GM23338 (cell line): ENCODE measurements around the gene POMP. TPM values are rescaled to one million over a fixed set of nuclear protein-coding genes. Genes with fewer than 3 reads are reported as not detected.

ENCODE experiments used
- ATAC-seq: fragments of 200-7000 bp; cut with Tn5 transposase; 3 replicates; pipeline ENCODE4 v1.9.1; 2020
- DNase-seq: peaks from one replicate; pipeline ENCODE4 v3.0.0-alpha.2; 2015; ENCODE audit warnings: low spot score
- H2AFZ ChIP-seq: fragments of 200-600 bp; sonication (generic); 2 replicates; pipeline ENCODE4 v1.8.0; 2016; ENCODE audit warnings: antibody characterized with exemption, mild to moderate bottlenecking, moderate library complexity
- H3F3A ChIP-seq: fragments of 200-600 bp; sonication (generic); replicated peaks from 2 replicates; pipeline ENCODE4 v1.8.0; 2017; ENCODE audit warnings: antibody characterized with exemption, mixed run types, low read depth
- H3K27ac ChIP-seq: fragments of 200-600 bp; sonication (generic); 2 replicates; pipeline ENCODE4 v1.6.1; 2016; ENCODE audit warnings: low read depth
- H3K27me3 ChIP-seq: fragments of 200-600 bp; sonication (generic); 2 replicates; pipeline ENCODE4 v1.8.0; 2016; ENCODE audit warnings: mild to moderate bottlenecking, mixed run types, moderate library complexity; ENCODE audit not compliant: insufficient read depth
- H3K36me3 ChIP-seq: fragments of 200-600 bp; sonication (generic); 2 replicates; pipeline ENCODE4 v1.8.0; 2016; ENCODE audit warnings: mild to moderate bottlenecking; ENCODE audit not compliant: insufficient read depth
- H3K4me1 ChIP-seq: fragments of 200-600 bp; sonication (generic); 2 replicates; pipeline ENCODE4 v1.8.0; 2016; ENCODE audit warnings: mild to moderate bottlenecking, moderate library complexity; ENCODE audit not compliant: insufficient read depth
- H3K4me2 ChIP-seq: fragments of 200-600 bp; sonication (generic); 2 replicates; pipeline ENCODE4 v1.7.1; 2017; ENCODE audit warnings: mixed run types
- H3K4me3 ChIP-seq: fragments of 200-600 bp; sonication (generic); 2 replicates; pipeline ENCODE4 v1.6.1; 2016; ENCODE audit warnings: mixed run types
- H3K79me2 ChIP-seq: fragments of 200-600 bp; sonication (generic); replicated peaks from 2 replicates; pipeline ENCODE4 v1.8.0; 2017; ENCODE audit warnings: mild to moderate bottlenecking; ENCODE audit not compliant: insufficient read depth
- H3K9me2 ChIP-seq: fragments of 200-600 bp; sonication (generic); 2 replicates; pipeline ENCODE4 v1.8.0; 2017; ENCODE audit not compliant: insufficient read depth
- H4K20me1 ChIP-seq: fragments of 200-600 bp; sonication (generic); replicated peaks from 2 replicates; pipeline ENCODE4 v1.8.0; 2017; ENCODE audit warnings: mild to moderate bottlenecking; ENCODE audit not compliant: insufficient read depth
- H3K27ac Mint-ChIP-seq: 2 replicates; pipeline ENCODE4 v1.8.0; 2020; ENCODE audit warnings: inconsistent platforms, mild to moderate bottlenecking, moderate library complexity, mixed read lengths
- H3K27me3 Mint-ChIP-seq: 3 replicates; pipeline ENCODE4 v1.8.0; 2022; ENCODE audit warnings: low read depth, mild to moderate bottlenecking, moderate library complexity, mixed read lengths, inconsistent platforms; ENCODE audit not compliant: insufficient read depth, poor library complexity
- H3K36me3 Mint-ChIP-seq: 3 replicates; pipeline ENCODE4 v1.8.0; 2021; ENCODE audit warnings: low read depth, mild to moderate bottlenecking, inconsistent platforms, moderate library complexity, mixed read lengths
- H3K4me1 Mint-ChIP-seq: 3 replicates; pipeline ENCODE4 v1.8.0; 2020; ENCODE audit warnings: mild to moderate bottlenecking, inconsistent platforms, mixed read lengths
- H3K4me3 Mint-ChIP-seq: 3 replicates; pipeline ENCODE4 v1.8.0; 2021; ENCODE audit warnings: moderate library complexity, mild to moderate bottlenecking, inconsistent platforms, mixed read lengths
- H3K9me3 Mint-ChIP-seq: 3 replicates; pipeline ENCODE4 v1.8.0; 2020; ENCODE audit warnings: moderate library complexity, mild to moderate bottlenecking, inconsistent platforms, mixed read lengths
- CTCF ChIP-seq, 2 experiments: fragments of 200-600 bp in 1 of 2; sonication (generic) in 1 of 2; conservative IDR thresholded peaks; 2 replicates each; pipeline versions ENCODE4 v1.5.1 to v1.6.1; 2016 to 2017; ENCODE audit warnings: antibody characterized with exemption in 2 of 2, low read depth in 2 of 2, mild to moderate bottlenecking in 2 of 2, moderate library complexity in 1 of 2
- ETS1 ChIP-seq: IDR thresholded peaks from 2 replicates; pipeline ENCODE4 v1.6.1; 2016; ENCODE audit warnings: antibody characterized with exemption
- EZH2 ChIP-seq: fragments of 200-600 bp; sonication (generic); IDR thresholded peaks from one replicate; pipeline ENCODE4 v1.8.0; 2017; ENCODE audit warnings: antibody characterized with exemption, mild to moderate bottlenecking, low read depth; ENCODE audit not compliant: unreplicated experiment
- EZH2phosphoT487 ChIP-seq: fragments of 200-600 bp; sonication (generic); IDR thresholded peaks from one replicate; pipeline ENCODE4 v1.8.1; 2018; ENCODE audit warnings: antibody characterized with exemption; ENCODE audit not compliant: unreplicated experiment
- JUNB ChIP-seq: IDR thresholded peaks from one replicate; pipeline ENCODE4 v1.6.1; 2016; ENCODE audit warnings: antibody characterized with exemption; ENCODE audit not compliant: unreplicated experiment
- NANOG ChIP-seq: IDR thresholded peaks from 2 replicates; pipeline ENCODE4 v1.6.1; 2016; ENCODE audit warnings: antibody characterized with exemption, borderline replicate concordance
- ZNF462 ChIP-seq: fragments of 250-450 bp; sonication (Bioruptor Pico); IDR thresholded peaks from 2 replicates; pipeline ENCODE4 v1.5.0; 2020; ENCODE audit warnings: mild to moderate bottlenecking, moderate library complexity
- polyA plus RNA-seq: library from polyadenylated mRNA; unstranded; fragments of >200 nt; fragmentation: Nextera tagmentation; extraction: Ambion mirVana; gene quantifications from 2 replicates; pipeline ENCODE4 v1.2.1, GENCODE V29; 2016
- total RNA-seq: library from RNA; depleted of rRNA; stranded (reverse); fragments of >200 nt; shearing (Covaris generic); gene quantifications from 2 replicates; pipeline ENCODE4 v1.2.3, GENCODE V29; 2014

Gene POMP
- total and polyA plus RNA-seq, 2 experiments from 2014 or later, result 95.9 to 446 TPM

- TF ChIP-seq ZNF462 (no peak), CTCF (conservative IDR thresholded peaks at IDR 0.05; ENCODE audit: low read depth in 2 of 2) (no peak), EZH2phosphoT487 (no peak), NANOG (no peak)
These were observed 51.2 kb downstream of the POMP start (continued) for GRCh38 chr13:28710161-28710560.

- no peak for ATAC-seq
- Histone ChIP-seq H3K79me2 (no peaks in the 10 kb centered on the region), H3K4me3 (no peak overlapping the region), H3K9me2 (no peaks in the 10 kb centered on the region), H3K4me1 (peaks cover 8% of the 10 kb centered on the region), H2AFZ (no peak overlapping the region), H3K27ac (no peak overlapping the region), H3K27me3 (peaks cover 28% of the 10 kb centered on the region), H4K20me1 (no peaks in the 10 kb centered on the region), H3K36me3 (no peaks in the 10 kb centered on the region), H3K4me2 (no peak overlapping the region), H3F3A (peaks cover 9% of the 10 kb centered on the region; the same call in 1 of the 2 replicates)
- no peaks in the 10 kb centered on the region for H3K36me3 Mint-ChIP-seq
- H3K9me3 Mint-ChIP-seq, result no peaks in the 10 kb centered on the region
- peaks cover 7% of the 10 kb centered on the region; the same call in 2 of the 3 replicates for H3K4me1 Mint-ChIP-seq
- no peak for DNase-seq
- H3K27ac Mint-ChIP-seq, result no peak overlapping the region
- peaks cover 27% of the 10 kb centered on the region for H3K27me3 Mint-ChIP-seq
- no peak overlapping the region for H3K4me3 Mint-ChIP-seq
- no peak for TF ChIP-seq EZH2
- TF ChIP-seq JUNB, result no peak
- TF ChIP-seq ETS1, result no peak
- no peak for TF ChIP-seq EZH2phosphoT487
These were observed 55.7 kb downstream of the POMP start for GRCh38 chr13:28714651-28715050.
